Natural killer cell (primary cell): ENCODE measurements around the gene DLG1. TPM values are rescaled to one million over a fixed set of nuclear protein-coding genes. Genes with fewer than 3 reads are reported as not detected.
"Not testable (repeated sequence)": the region's sequence is repeated elsewhere in the genome, so short reads cannot be mapped to it uniquely, and the experiment has no call there.

Experiments
- ATAC-seq, 3 donors: fragments of 150-1000 bp in 2 of 3; fragments of 200-7000 bp in 1 of 3; cut with Tn5 transposase; 1 replicate in 1 of 3; 2 replicates in 2 of 3; pipeline ENCODE4 v1.10.0; 2021; ENCODE audit warnings: mild to moderate bottlenecking in 2 of 3, moderate library complexity in 2 of 3
- DNase-seq, 2 donors: peaks; one replicate each; pipeline versions ENCODE4 v3.0.0 to v3.0.0-alpha.2; 2013 to 2021; ENCODE audit warnings: mixed read lengths in 1 of 2
- H3K27ac ChIP-seq: one replicate; pipeline ENCODE4 v1.5.1; 2013; ENCODE audit warnings: mild to moderate bottlenecking, low read length
- H3K27me3 ChIP-seq: one replicate; pipeline ENCODE4 v1.6.1; 2013; ENCODE audit warnings: low read length; ENCODE audit not compliant: control insufficient read depth, insufficient read depth
- H3K36me3 ChIP-seq: one replicate; pipeline ENCODE4 v1.6.1; 2013; ENCODE audit warnings: low read length; ENCODE audit not compliant: control insufficient read depth, insufficient read depth
- H3K4me1 ChIP-seq: one replicate; pipeline ENCODE4 v1.6.1; 2013; ENCODE audit warnings: low read length; ENCODE audit not compliant: control insufficient read depth, insufficient read depth
- H3K4me3 ChIP-seq: one replicate; pipeline ENCODE4 v1.5.1; 2013; ENCODE audit warnings: low read length
- H3K9me3 ChIP-seq: one replicate; pipeline ENCODE4 v1.6.1; 2013; ENCODE audit warnings: low read length; ENCODE audit not compliant: control insufficient read depth, insufficient read depth
- H3K27ac Mint-ChIP-seq, 2 donors: one replicate each; pipeline ENCODE4 v1.8.0; 2022; ENCODE audit warnings: mild to moderate bottlenecking in 2 of 2, mixed read lengths in 2 of 2, moderate library complexity in 1 of 2
- H3K27me3 Mint-ChIP-seq, 2 donors: one replicate each; pipeline ENCODE4 v1.8.0; 2022; ENCODE audit warnings: low read depth in 2 of 2, mixed read lengths in 2 of 2
- H3K36me3 Mint-ChIP-seq: one replicate; pipeline ENCODE4 v1.8.0; 2022; ENCODE audit warnings: mixed read lengths
- H3K4me1 Mint-ChIP-seq, 2 donors: one replicate each; pipeline ENCODE4 v1.8.0; 2022; ENCODE audit warnings: mixed read lengths in 2 of 2
- H3K4me3 Mint-ChIP-seq: one replicate; pipeline ENCODE4 v1.8.0; 2022; ENCODE audit warnings: mild to moderate bottlenecking, moderate library complexity, mixed read lengths
- H3K9me3 Mint-ChIP-seq, 2 donors: one replicate each; pipeline ENCODE4 v1.8.0; 2022; ENCODE audit warnings: mixed read lengths in 2 of 2
- CTCF ChIP-seq: fragments of 200-600 bp; IDR thresholded peaks from one replicate; pipeline ENCODE4 v1.8.0; 2022; ENCODE audit warnings: antibody characterized with exemption
- WGBS: methylation state at CpG from one replicate; pipeline ENCODE4 v1.1.7; 2013; ENCODE audit warnings: missing lambda C conversion rate; ENCODE audit not compliant: insufficient coverage; 5-methylcytosine and 5-hydroxymethylcytosine counted together
- intact Hi-C: fragments of 100-400 bp; cut with micrococcal nuclease; formaldehyde crosslinking; loops from one replicate; pipeline ENCODE4 v1.14.2; 2022
- total RNA-seq, 4 donors: library from RNA; stranded (reverse); fragments of 120-200 nt in 1 of 4; gene quantifications; one replicate each; pipeline versions ENCODE4 v1.2.3 to v1.2.4, GENCODE V29; 2013 to 2022

The DLG1 gene
- total RNA-seq, 3 donors from 2014 or later (not counting 1 experiment from before 2014, with no cell fraction given) = 82.0 to 91.8 (median 89.0) TPM

DNA sequence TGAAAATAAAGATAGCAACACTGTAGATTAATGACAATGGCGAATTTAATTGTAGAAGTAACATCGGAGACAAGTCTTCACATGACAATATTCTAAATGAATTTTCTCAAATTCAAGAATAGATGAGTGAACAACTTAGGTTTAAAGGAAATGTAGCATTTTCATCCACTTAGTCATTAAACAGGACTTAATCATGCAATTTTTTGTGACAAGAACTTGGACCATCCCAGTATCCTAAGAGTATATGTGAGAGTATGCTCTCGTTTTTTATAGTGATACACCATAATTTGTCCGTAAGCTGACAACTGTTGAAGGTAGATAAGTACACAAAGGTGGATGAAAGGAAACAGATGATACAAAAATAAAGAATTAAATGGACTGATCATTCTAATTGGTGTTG, 81.5 kb downstream of the DLG1 start:
- Histone ChIP-seq H3K36me3 (no peaks in the 10 kb centered on the region), H3K27me3 (no peaks in the 10 kb centered on the region), H3K9me3 (no peaks in the 10 kb centered on the region), H3K4me3 (no peak overlapping the region), H3K4me1 (no peaks in the 10 kb centered on the region), H3K27ac (no peak overlapping the region)
- Mint-ChIP-seq H3K27ac (no peak overlapping the region), H3K4me1 (peaks cover 17 to 32% of the 10 kb centered on the region in 2 donors), H3K9me3 (no peaks in the 10 kb centered on the region), H3K4me3 (no peak overlapping the region), H3K27me3 (no peaks in the 10 kb centered on the region), H3K36me3 (no peaks in the 10 kb centered on the region)
- DNase-seq = no peak
- no peak for TF ChIP-seq CTCF
- no peak for ATAC-seq
- intact Hi-C loops = no loop called here
- WGBS = 100% methylated on average over 2 of the region's 4 CpGs

- peaks cover 0 to 2% of the 10 kb centered on the region in 2 donors for H3K9me3 Mint-ChIP-seq
- H3K36me3 ChIP-seq = no peaks in the 10 kb centered on the region
- peaks cover 23 to 38% of the 10 kb centered on the region in 2 donors for H3K4me1 Mint-ChIP-seq
- H3K4me3 Mint-ChIP-seq = no peak overlapping the region
- no peak overlapping the region for H3K4me3 ChIP-seq
- no peak for DNase-seq
- 95% methylated on average over 5 of the region's 5 CpGs for WGBS
- no peak for TF ChIP-seq CTCF
- intact Hi-C loops = no loop called here
- no peaks in the 10 kb centered on the region for H3K27me3 ChIP-seq
- H3K4me1 ChIP-seq = no peaks in the 10 kb centered on the region
- H3K27ac Mint-ChIP-seq = no peak overlapping the region
- no peak for ATAC-seq
- no peaks in the 10 kb centered on the region for H3K27me3 Mint-ChIP-seq
- no peak overlapping the region for H3K27ac ChIP-seq
- H3K36me3 Mint-ChIP-seq = no peaks in the 10 kb centered on the region
- H3K9me3 ChIP-seq = no peaks in the 10 kb centered on the region
Observed at GRCh38 chr3:197216169-197216860, 82.1 kb downstream of the DLG1 start.

DNA sequence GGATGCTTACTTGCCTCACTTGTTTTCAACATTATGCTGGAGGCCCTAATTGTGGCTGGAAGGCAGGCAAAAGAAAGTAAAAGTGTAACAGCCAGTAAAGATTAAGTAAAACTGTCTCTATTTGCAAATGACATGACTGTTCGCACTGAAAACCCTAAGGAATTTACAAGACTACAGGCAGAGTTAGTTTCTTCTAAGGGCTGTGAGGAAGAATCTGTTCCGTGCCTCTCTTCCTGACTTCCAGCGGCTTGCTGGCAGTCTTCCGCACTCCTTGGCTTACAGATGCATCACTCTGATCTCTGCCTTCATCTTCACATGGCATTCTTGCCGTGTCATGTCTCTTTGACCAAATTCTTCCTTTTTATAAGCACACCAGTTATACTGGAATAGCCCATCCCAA, 86.1 kb downstream of the DLG1 start:
- WGBS = 98% methylated on average over 5 of the region's 5 CpGs
- no peaks in the 10 kb centered on the region for H3K27me3 Mint-ChIP-seq

DNA sequence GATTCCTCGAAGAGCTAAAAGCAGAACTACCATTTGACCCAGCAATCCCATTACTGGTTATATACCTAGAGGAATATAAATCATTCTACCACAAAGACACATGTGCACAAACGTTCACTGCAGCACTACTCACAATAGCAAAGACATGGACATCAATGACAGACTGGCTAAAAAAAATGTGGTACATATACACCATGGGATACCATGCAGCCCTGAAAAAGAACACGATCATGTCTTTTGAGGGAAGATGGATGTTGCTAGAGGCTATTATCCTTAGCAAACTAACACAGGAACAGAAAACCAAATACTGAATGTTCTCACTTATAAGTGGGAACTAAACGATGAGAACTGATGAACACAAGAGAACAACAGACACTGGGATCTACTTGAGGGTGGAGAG, 86.7 kb downstream of the DLG1 start:
- ATAC-seq, H3K4me3 Mint-ChIP-seq, H3K36me3 ChIP-seq, H3K27me3 Mint-ChIP-seq, H3K36me3 Mint-ChIP-seq, DNase-seq, H3K27ac Mint-ChIP-seq, H3K9me3 ChIP-seq, H3K4me1 ChIP-seq, intact Hi-C loops, H3K27me3 ChIP-seq, H3K9me3 Mint-ChIP-seq, H3K27ac ChIP-seq, H3K4me3 ChIP-seq: not testable (repeated sequence)
- H3K4me1 Mint-ChIP-seq = peaks cover 35 to 51% of the 10 kb centered on the region in 2 donors
- 100% methylated on average over 2 of the region's 4 CpGs for whole genome bisulfite sequencing

More for the DNA sequence above, 86.1 kb downstream of the DLG1 start:
- TF ChIP-seq CTCF = no peak
- Histone ChIP-seq H3K4me1 (no peaks in the 10 kb centered on the region), H3K36me3 (no peaks in the 10 kb centered on the region), H3K4me3 (no peak overlapping the region), H3K27me3 (no peaks in the 10 kb centered on the region), H3K27ac (no peak overlapping the region), H3K9me3 (no peaks in the 10 kb centered on the region)
- DNase-seq = no peak
- H3K27ac Mint-ChIP-seq = peak overlapping the region in 1 of 2 donors; percentile 35
- no peaks in the 10 kb centered on the region for H3K36me3 Mint-ChIP-seq
- no peak overlapping the region for H3K4me3 Mint-ChIP-seq
- peaks cover 0 to 2% of the 10 kb centered on the region in 2 donors for H3K9me3 Mint-ChIP-seq
- intact Hi-C loops = no loop called here
- H3K4me1 Mint-ChIP-seq = peaks cover 36 to 53% of the 10 kb centered on the region in 2 donors
- no peak for ATAC-seq
